Endothelial cell of umbilical vein (primary cell): Measurements from ENCODE around the gene SHCBP1L. TPM values are rescaled to one million over a fixed set of nuclear protein-coding genes. Genes with fewer than 3 reads are reported as not detected.

ENCODE experiments used
- BruUV-seq: library from RNA; stranded (reverse); fragments of 400-500 nt; replicated peaks from 2 replicates; lab custom pipeline; 2021; lab: Mats Ljungman, UMichigan
- CTCF ChIA-PET: fragments of 300-600, 350-600 bp; sonication (Branson Sonifier 250); formaldehyde crosslinking; loops from one replicate; lab custom pipeline; 2021; ENCODE audit warnings: antibody characterized with exemption, inconsistent platforms; lab: Charles Lee
- POLR2A ChIA-PET: fragments of 300-600, 350-600 bp; sonication (Branson Sonifier 250); formaldehyde crosslinking; loops from one replicate; lab custom pipeline; 2021; ENCODE audit warnings: antibody characterized with exemption, inconsistent platforms; lab: Charles Lee
- DNase-seq: peaks from one replicate; pipeline ENCODE4 v3.0.0-alpha.2; 2011; ENCODE audit warnings: low read depth, low spot score
- FAIRE-seq: peaks from 2 replicates; lab custom pipeline; 2011; peaks lifted over from hg19 to GRCh38; lab: Jason Lieb, UNC
- H2AFZ ChIP-seq: 2 replicates; pipeline ENCODE4 v1.6.0; 2012; ENCODE audit warnings: low read depth, low read length, control low read depth, inconsistent platforms
- H3K27ac ChIP-seq: 2 replicates; pipeline ENCODE4 v1.5.1; 2011; ENCODE audit warnings: low read depth, mild to moderate bottlenecking, control low read depth, low read length, moderate library complexity; ENCODE audit not compliant: insufficient read depth
- H3K27me3 ChIP-seq, 2 experiments: 2 replicates each; pipeline versions ENCODE4 v1.6.0 to v1.6.1; 2011; ENCODE audit warnings: low read length in 2 of 2, mixed read lengths in 1 of 2; ENCODE audit not compliant: control insufficient read depth in 2 of 2, insufficient read depth in 2 of 2
- H3K36me3 ChIP-seq, 2 experiments: 2 replicates in 1 of 2; 3 replicates in 1 of 2; pipeline ENCODE4 v1.5.1; 2011; ENCODE audit warnings: low read length in 2 of 2, mild to moderate bottlenecking in 1 of 2, moderate library complexity in 1 of 2; ENCODE audit not compliant: control insufficient read depth in 2 of 2, insufficient read depth in 2 of 2; ENCODE audit errors: extremely low read depth in 1 of 2
- H3K4me1 ChIP-seq: 3 replicates; pipeline ENCODE4 v1.5.1; 2011; ENCODE audit warnings: mild to moderate bottlenecking, low read length; ENCODE audit not compliant: control insufficient read depth, insufficient read depth; ENCODE audit errors: extremely low read depth
- H3K4me2 ChIP-seq: 2 replicates; pipeline ENCODE4 v1.6.1; 2011; ENCODE audit warnings: low read length, control low read depth, mixed read lengths; ENCODE audit not compliant: insufficient read depth
- H3K4me3 ChIP-seq, 3 experiments: fragments of 200-600 bp in 1 of 3; sonication (generic), shearing (Covaris generic) in 1 of 3; replicated peaks in 1 of 3; 2 replicates each; pipeline ENCODE4 v1.5.1; 2011 to 2016; ENCODE audit warnings: control low read depth in 3 of 3, low read length in 3 of 3, mild to moderate bottlenecking in 2 of 3, inconsistent platforms in 1 of 3, low read depth in 1 of 3, moderate library complexity in 1 of 3; ENCODE audit not compliant: insufficient read depth in 1 of 3
- H3K79me2 ChIP-seq: 2 replicates; pipeline ENCODE4 v1.6.0; 2012; ENCODE audit warnings: low read length, inconsistent platforms; ENCODE audit not compliant: control insufficient read depth, insufficient read depth
- H3K9ac ChIP-seq: replicated peaks from 2 replicates; pipeline ENCODE3; 2011; ENCODE audit warnings: low read length, control low read depth; ENCODE audit not compliant: insufficient read depth; ENCODE audit errors: extremely low read depth
- H3K9me1 ChIP-seq: replicated peaks from 3 replicates; pipeline ENCODE4 v1.6.0; 2011; ENCODE audit warnings: mild to moderate bottlenecking, low read length; ENCODE audit not compliant: control insufficient read depth, insufficient read depth; ENCODE audit errors: extremely low read depth
- H3K9me3 ChIP-seq: replicated peaks from 2 replicates; pipeline ENCODE4 v1.5.1; 2012; ENCODE audit warnings: low read length, inconsistent platforms; ENCODE audit not compliant: control insufficient read depth, insufficient read depth
- H4K20me1 ChIP-seq: replicated peaks from 2 replicates; pipeline ENCODE3; 2011; ENCODE audit warnings: mild to moderate bottlenecking, low read length; ENCODE audit not compliant: control insufficient read depth, insufficient read depth; ENCODE audit errors: extremely low read depth
- EZH2 ChIP-seq: IDR thresholded peaks from 2 replicates; pipeline ENCODE4 v1.6.1; 2012; ENCODE audit warnings: borderline replicate concordance, low read depth, mild to moderate bottlenecking, moderate library complexity, low read length, inconsistent platforms; ENCODE audit not compliant: severe bottlenecking
- FOS ChIP-seq: IDR thresholded peaks from 2 replicates; pipeline ENCODE4 v1.6.1; 2011; ENCODE audit warnings: mild to moderate bottlenecking, low read length, moderate library complexity, borderline replicate concordance; ENCODE audit not compliant: insufficient read depth
- GATA2 ChIP-seq: IDR thresholded peaks from 2 replicates; pipeline ENCODE4 v1.7.0; 2011; ENCODE audit warnings: low read depth, mild to moderate bottlenecking, moderate library complexity, mixed read lengths, low read length; ENCODE audit not compliant: insufficient read length, insufficient read depth
- JUN ChIP-seq: IDR thresholded peaks from 2 replicates; pipeline ENCODE4 v1.6.1; 2011; ENCODE audit warnings: borderline replicate concordance, low read depth; ENCODE audit not compliant: insufficient read length, insufficient read depth
- MYC ChIP-seq: IDR thresholded peaks from one replicate; pipeline ENCODE4 v1.6.1; 2011; ENCODE audit warnings: mild to moderate bottlenecking, low read depth, low read length
- POLR2A ChIP-seq: IDR thresholded peaks from 2 replicates; pipeline ENCODE4 v1.6.1; 2012; ENCODE audit warnings: low read depth, mild to moderate bottlenecking, control low read depth, low read length
- POLR2AphosphoS5 ChIP-seq: IDR thresholded peaks from 2 replicates; pipeline ENCODE4 v1.6.1; 2012; ENCODE audit warnings: low read depth, mild to moderate bottlenecking, control low read depth, low read length, moderate library complexity; ENCODE audit not compliant: insufficient read depth
- dilution Hi-C: fragments of 300-500 bp; cut with MboI; formaldehyde crosslinking; loops from one replicate; pipeline ENCODE4 v1.15.0; 2019; ENCODE audit warnings: low sequenced_read_pairs; ENCODE audit not compliant: extremely low pct_ligation_motif_present
- intact Hi-C: fragments of 100-400 bp; cut with micrococcal nuclease; formaldehyde crosslinking; loops from one replicate; pipeline ENCODE4 v1.10.0; 2022
- polyA plus RNA-seq, 4 experiments: library from polyadenylated mRNA; depleted of rRNA in 3 of 4; stranded (reverse) in 3 of 4; unstranded in 1 of 4; fragments of >200 nt; gene quantifications; 2 replicates each; pipeline versions ENCODE4 v1.2.1 to v1.2.3, GENCODE V29; 2011 to 2012; ENCODE audit warnings: missing spikeins in 1 of 4
- total RNA-seq: library from RNA; stranded (reverse); gene quantifications from 2 replicates; pipeline ENCODE4 v1.2.3, GENCODE V29; 2021
- TF ChIP-seq, protein P1 (sequence below): IDR thresholded peaks from 2 replicates; pipeline ENCODE4 v1.6.1; 2011; ENCODE audit not compliant: insufficient read depth, insufficient read length
- TF ChIP-seq, protein P2 (sequence below), 2 donors: IDR thresholded peaks; 1 replicate in 1 of 2; 2 replicates in 1 of 2; pipeline ENCODE4 v1.5.1; 2011; ENCODE audit warnings: low read length in 2 of 2, mild to moderate bottlenecking in 2 of 2, moderate library complexity in 2 of 2, control low read depth in 1 of 2, inconsistent platforms in 1 of 2, low read depth in 1 of 2; ENCODE audit not compliant: insufficient read depth in 1 of 2; ENCODE audit errors: extremely low read depth in 1 of 2

Gene SHCBP1L
- total and polyA plus RNA-seq, 2 donors (not counting 3 experiments of a cell fraction or from before 2014, with no cell fraction given), result not detected

DNA sequence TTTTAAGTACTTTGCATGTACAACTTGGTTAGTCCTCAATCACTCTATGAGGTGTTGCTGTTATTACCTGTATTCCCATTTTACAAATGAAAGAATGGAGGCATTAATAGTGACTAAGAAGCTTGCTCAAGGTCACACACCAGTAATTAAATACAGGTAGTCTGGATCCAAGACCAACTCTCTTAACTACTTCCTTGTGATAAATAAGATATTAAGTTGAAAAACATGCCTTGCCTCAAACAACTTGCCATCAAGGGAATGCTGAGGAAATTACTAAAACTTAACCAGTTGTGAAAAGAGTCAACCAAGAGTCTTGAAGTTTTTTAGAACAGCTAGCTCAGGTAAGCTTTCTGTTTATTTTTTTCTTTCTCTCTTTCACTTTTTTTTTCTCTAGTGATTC, 49.3 kb upstream of the SHCBP1L start:
- H3K4me1 ChIP-seq, result peaks cover 12% of the 10 kb centered on the region
- H3K79me2 ChIP-seq, result no peaks in the 10 kb centered on the region
- no peaks in the 10 kb centered on the region for H3K9me1 ChIP-seq
- H3K9ac ChIP-seq, result no peak overlapping the region
- no peaks in the 10 kb centered on the region for H4K20me1 ChIP-seq
- DNase-seq (no peak), FAIRE-seq (peak; percentile 15)
- H2AFZ ChIP-seq, result no peak overlapping the region
- TF ChIP-seq JUN (no peak), POLR2A (no peak), POLR2AphosphoS5 (no peak), FOS (no peak), GATA2 (no peak), EZH2 (no peak), MYC (no peak)
- TF ChIP-seq, protein P1, sequence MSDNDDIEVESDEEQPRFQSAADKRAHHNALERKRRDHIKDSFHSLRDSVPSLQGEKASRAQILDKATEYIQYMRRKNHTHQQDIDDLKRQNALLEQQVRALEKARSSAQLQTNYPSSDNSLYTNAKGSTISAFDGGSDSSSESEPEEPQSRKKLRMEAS, result no peak
- TF ChIP-seq, protein P2, sequence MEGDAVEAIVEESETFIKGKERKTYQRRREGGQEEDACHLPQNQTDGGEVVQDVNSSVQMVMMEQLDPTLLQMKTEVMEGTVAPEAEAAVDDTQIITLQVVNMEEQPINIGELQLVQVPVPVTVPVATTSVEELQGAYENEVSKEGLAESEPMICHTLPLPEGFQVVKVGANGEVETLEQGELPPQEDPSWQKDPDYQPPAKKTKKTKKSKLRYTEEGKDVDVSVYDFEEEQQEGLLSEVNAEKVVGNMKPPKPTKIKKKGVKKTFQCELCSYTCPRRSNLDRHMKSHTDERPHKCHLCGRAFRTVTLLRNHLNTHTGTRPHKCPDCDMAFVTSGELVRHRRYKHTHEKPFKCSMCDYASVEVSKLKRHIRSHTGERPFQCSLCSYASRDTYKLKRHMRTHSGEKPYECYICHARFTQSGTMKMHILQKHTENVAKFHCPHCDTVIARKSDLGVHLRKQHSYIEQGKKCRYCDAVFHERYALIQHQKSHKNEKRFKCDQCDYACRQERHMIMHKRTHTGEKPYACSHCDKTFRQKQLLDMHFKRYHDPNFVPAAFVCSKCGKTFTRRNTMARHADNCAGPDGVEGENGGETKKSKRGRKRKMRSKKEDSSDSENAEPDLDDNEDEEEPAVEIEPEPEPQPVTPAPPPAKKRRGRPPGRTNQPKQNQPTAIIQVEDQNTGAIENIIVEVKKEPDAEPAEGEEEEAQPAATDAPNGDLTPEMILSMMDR (IDR thresholded peaks at IDR 0.05; ENCODE audit: extremely low read depth in 1 of 2, insufficient read depth in 1 of 2, low read depth in 1 of 2, low read length in 2 of 2), result no peak
- POLR2A ChIA-PET, result no interaction called here
- no peak overlapping the region for H3K4me3 ChIP-seq
- CTCF ChIA-PET, result no interaction called here
- no peak overlapping the region for H3K27ac ChIP-seq
- no peaks in the 10 kb centered on the region for H3K36me3 ChIP-seq
- BruUV-seq, result no TSS peak
- dilution Hi-C loops (no loop called here), intact Hi-C loops (no loop called here)
- H3K9me3 ChIP-seq, result no peaks in the 10 kb centered on the region
- H3K27me3 ChIP-seq, result no peaks in the 10 kb centered on the region
- H3K4me2 ChIP-seq, result no peak overlapping the region
